Body of pancreas (tissue), 4 donors: ENCODE data around the gene TKTL2. TPM values are rescaled to one million over a fixed set of nuclear protein-coding genes. Genes with fewer than 3 reads are reported as not detected.
A peak's percentile ranks its signal among the peaks of the same experiment; 100 is the strongest.

Experiments
- ATAC-seq: fragments of 150-250 bp; one replicate; pipeline ENCODE4 v1.9.1; 2016
- DNase-seq, 4 donors: peaks; one replicate each; pipeline ENCODE4 v3.0.0-alpha.2; 2019
- H3K27ac ChIP-seq, 4 donors: fragments of 200-600 bp; sonication (generic); 1 replicate in 3 of 4; 2 replicates in 1 of 4; pipeline versions ENCODE4 v1.5.1 to v1.6.1; 2016 to 2019; ENCODE audit warnings: mild to moderate bottlenecking in 1 of 4, mixed read lengths in 1 of 4, moderate library complexity in 1 of 4
- H3K27me3 ChIP-seq, 2 donors: fragments of 200-600 bp; sonication (generic); one replicate each; pipeline ENCODE4 v1.6.0; 2016; ENCODE audit warnings: mild to moderate bottlenecking in 1 of 2
- H3K36me3 ChIP-seq, 2 donors: fragments of 200-600 bp; sonication (generic); replicated peaks in 1 of 2; 2 replicates each; pipeline ENCODE4 v1.5.1; 2016; ENCODE audit warnings: low read depth in 2 of 2; ENCODE audit not compliant: insufficient read depth in 1 of 2
- H3K4me1 ChIP-seq: fragments of 200-600 bp; sonication (generic); one replicate; pipeline ENCODE4 v1.6.0; 2016
- H3K4me3 ChIP-seq, 2 donors: fragments of 200-600 bp; sonication (generic); 1 replicate in 1 of 2; 2 replicates in 1 of 2; pipeline ENCODE4 v1.5.1; 2016 to 2019
- H3K9me3 ChIP-seq, 3 donors: fragments of 200-600 bp; sonication (generic); 1 replicate in 2 of 3; 2 replicates in 1 of 3; pipeline ENCODE4 v1.5.1; 2016
- CTCF ChIP-seq, 7 experiments: fragments of 450-650 bp in 4 of 7; fragments of 200-600 bp in 3 of 7; sonication (generic) in 3 of 7; IDR thresholded peaks; one replicate each; pipeline ENCODE4 v1.5.1; 2016 to 2019; ENCODE audit warnings: antibody characterized with exemption in 7 of 7
- POLR2A ChIP-seq, 3 donors: fragments of 450-650 bp; IDR thresholded peaks; one replicate each; pipeline ENCODE4 v1.6.1; 2016; ENCODE audit warnings: antibody characterized with exemption in 3 of 3, mild to moderate bottlenecking in 2 of 3
- WGBS, 2 donors: methylation state at CpG; one replicate each; pipeline ENCODE4 v1.1.5; 2017; 5-methylcytosine and 5-hydroxymethylcytosine counted together
- intact Hi-C: fragments of 100-400 bp; cut with DNase I; formaldehyde crosslinking; loops from one replicate; pipeline ENCODE4 v1.15.1; 2023
- total RNA-seq, 2 donors: library from RNA; depleted of rRNA; stranded (reverse); fragments of >200 nt; gene quantifications; one replicate each; pipeline ENCODE4 v1.1.0, GENCODE V29; 2016

The TKTL2 gene
- not detected for total RNA-seq

- no peaks in the 10 kb centered on the region for H3K9me3 ChIP-seq
- H3K27me3 ChIP-seq: no peaks in the 10 kb centered on the region
- H3K4me3 ChIP-seq: no peak within 1 kb of the TSS
- no peaks in the 10 kb centered on the region for H3K36me3 ChIP-seq
- intact Hi-C loops: no loop called here
- ATAC-seq (no peak), DNase-seq (no peak)
- TF ChIP-seq CTCF (IDR thresholded peaks at IDR 0.05) (no peak), POLR2A (IDR thresholded peaks at IDR 0.05) (no peak)
- H3K27ac ChIP-seq: no peak within 1 kb of the TSS
- WGBS, 2 donors: 76 to 85% methylated on average over 25 to 29 of the region's 32 CpGs
- peaks cover 4% of the 10 kb centered on the region for H3K4me1 ChIP-seq
These were observed at the start of gene TKTL2 for GRCh38 chr4:163473576-163473975. Gene TKTL2, minus strand, starts transcription at chr4:163473754. Its CDS starts 20 bp downstream, at chr4:163473734.

DNA sequence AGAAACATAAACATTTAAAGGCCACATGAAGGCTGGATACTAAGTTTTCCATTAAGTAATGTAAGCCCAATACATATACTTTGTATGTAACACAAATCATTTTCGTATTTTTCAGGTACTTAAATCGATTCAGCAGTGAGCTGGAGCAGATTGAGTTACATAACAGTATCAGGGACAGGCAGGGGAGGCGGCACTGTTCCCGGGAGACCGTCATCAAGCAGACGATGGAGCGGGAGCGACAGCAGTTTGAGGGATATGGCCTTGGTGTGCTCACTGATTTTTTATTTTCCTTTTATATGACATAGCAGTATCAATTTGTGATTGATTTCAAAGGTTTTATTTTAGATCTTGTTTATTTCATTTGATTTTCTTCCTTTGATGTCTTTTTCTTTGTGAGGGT is 41.6 kb upstream of the TKTL2 start:
- no peak for DNase-seq
- H3K36me3 ChIP-seq: peaks cover 0 to 20% of the 10 kb centered on the region in 2 donors
- no peaks in the 10 kb centered on the region for H3K27me3 ChIP-seq
- TF ChIP-seq CTCF (IDR thresholded peaks at IDR 0.05) (no peak), POLR2A (IDR thresholded peaks at IDR 0.05) (no peak)
- H3K4me3 ChIP-seq: no peak overlapping the region
- H3K4me1 ChIP-seq: no peaks in the 10 kb centered on the region
- no peak for ATAC-seq
- WGBS, 2 donors: 92 to 94% methylated on average over 8 of the region's 8 CpGs
- H3K9me3 ChIP-seq: no peaks in the 10 kb centered on the region
- H3K27ac ChIP-seq: no peak overlapping the region
- intact Hi-C loops: no loop called here

- intact Hi-C loops: no loop called here
- DNase-seq (no peak), ATAC-seq (no peak)
- WGBS, 2 donors: 83 to 95% methylated on average over 3 of the region's 3 CpGs
- no peak overlapping the region for H3K4me3 ChIP-seq
- no peak overlapping the region for H3K27ac ChIP-seq
- H3K36me3 ChIP-seq: no peaks in the 10 kb centered on the region
- no peaks in the 10 kb centered on the region for H3K27me3 ChIP-seq
- no peaks in the 10 kb centered on the region for H3K9me3 ChIP-seq
- H3K4me1 ChIP-seq: peaks cover 9% of the 10 kb centered on the region
- TF ChIP-seq CTCF (IDR thresholded peaks at IDR 0.05) (no peak), POLR2A (IDR thresholded peaks at IDR 0.05) (no peak)
These were observed 31.8 kb upstream of the TKTL2 start for GRCh38 chr4:163505374-163505773.

- DNase-seq (no peak), ATAC-seq (no peak)
- Histone ChIP-seq H3K9me3 (no peaks in the 10 kb centered on the region), H3K4me1 (peaks cover 22% of the 10 kb centered on the region), H3K27ac (no peak overlapping the region), H3K27me3 (no peaks in the 10 kb centered on the region), H3K4me3 (no peak overlapping the region), H3K36me3 (no peaks in the 10 kb centered on the region)
- TF ChIP-seq POLR2A (IDR thresholded peaks at IDR 0.05): no peak
- no peak for TF ChIP-seq CTCF (IDR thresholded peaks at IDR 0.05)
- WGBS, 2 donors: 79 to 88% methylated on average over 1 of the region's 1 CpG
- intact Hi-C loops: no loop called here
These were observed 27.0 kb upstream of the TKTL2 start for GRCh38 chr4:163500586-163500985.

DNA sequence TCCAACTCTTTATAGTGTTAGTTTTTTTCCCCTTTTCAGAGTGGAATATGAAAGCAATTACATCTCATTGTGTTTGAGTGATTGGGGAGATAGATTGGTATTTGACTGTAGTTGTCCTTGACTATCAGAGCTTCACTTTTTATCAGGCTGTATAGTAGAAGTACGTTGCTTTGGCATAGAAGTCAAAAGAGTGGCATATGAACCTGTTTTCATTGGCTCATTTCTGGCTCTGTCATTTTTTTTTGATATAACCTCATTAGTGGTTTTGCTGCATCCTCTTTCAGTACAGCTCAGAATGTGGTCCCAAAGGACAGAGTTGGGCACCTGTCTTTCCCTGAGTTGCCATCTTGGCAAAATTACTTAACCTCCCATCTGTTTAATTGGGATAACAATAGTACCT is 22.3 kb upstream of the TKTL2 start:
- Histone ChIP-seq H3K9me3 (no peaks in the 10 kb centered on the region), H3K4me1 (peaks cover 13% of the 10 kb centered on the region), H3K27ac (peak overlapping the region in 1 of 4 donors; percentile 85), H3K36me3 (no peaks in the 10 kb centered on the region), H3K4me3 (no peak overlapping the region), H3K27me3 (no peaks in the 10 kb centered on the region)
- 5 to 10% methylated on average over 1 of the region's 1 CpG for WGBS, 2 donors
- TF ChIP-seq CTCF (IDR thresholded peaks at IDR 0.05) (no peak), POLR2A (IDR thresholded peaks at IDR 0.05) (no peak)
- no peak for ATAC-seq
- DNase-seq: no peak
- intact Hi-C loops: no loop called here
